ENCODE results near the gene TRAK1.

- TF ChIP-seq GATA2 (IDR thresholded peaks at IDR 0.05; ENCODE audit: low read depth, low read length) (no peak), GATA3 (IDR thresholded peaks at IDR 0.05; ENCODE audit: low read depth, low read length) (no peak)
Measured at GRCh38 chr3:42095540-42095939, 4.4 kb downstream of the TRAK1 start.

All from SH-SY5Y (cell line).